NT2/D1 (cell line): ENCODE data around the gene CELSR2.

Experiments
- DNase-seq: peaks from one replicate; pipeline ENCODE4 v3.0.0-alpha.2; 2011; ENCODE audit warnings: low read depth, low spot score
- H3K27me3 ChIP-seq: 2 replicates; pipeline ENCODE4 v1.6.0; 2011; ENCODE audit warnings: mild to moderate bottlenecking; ENCODE audit not compliant: insufficient read length, insufficient read depth
- H3K36me3 ChIP-seq: 2 replicates; pipeline ENCODE4 v1.6.1; 2011; ENCODE audit warnings: mild to moderate bottlenecking, low read length, mixed read lengths; ENCODE audit not compliant: insufficient read depth, insufficient read length
- H3K4me1 ChIP-seq: 2 replicates; pipeline ENCODE4 v1.5.1; 2011; ENCODE audit not compliant: insufficient read depth, insufficient read length
- H3K4me3 ChIP-seq: 2 replicates; pipeline ENCODE4 v1.5.1; 2011; ENCODE audit warnings: low read depth; ENCODE audit not compliant: insufficient read length
- H3K9ac ChIP-seq: 2 replicates; pipeline ENCODE4 v1.6.0; 2011; ENCODE audit warnings: low read depth; ENCODE audit not compliant: insufficient read length
- H3K9me3 ChIP-seq: 2 replicates; pipeline ENCODE4 v1.5.1; 2011; ENCODE audit warnings: mild to moderate bottlenecking, low read length; ENCODE audit not compliant: insufficient read depth
- SUZ12 ChIP-seq: IDR thresholded peaks from 2 replicates; pipeline ENCODE4 v1.6.1; 2011; ENCODE audit not compliant: insufficient read length, insufficient read depth; ENCODE audit errors: extremely low read depth
- YY1 ChIP-seq: IDR thresholded peaks from 2 replicates; pipeline ENCODE4 v1.6.1; 2011; ENCODE audit not compliant: insufficient read length, insufficient read depth
- ZNF274 ChIP-seq: IDR thresholded peaks from 2 replicates; pipeline ENCODE4 v1.6.1; 2011; ENCODE audit warnings: mild to moderate bottlenecking, low read depth, low read length

The CELSR2 gene

GRCh38 chr1:109274533-109275476, 25.5 kb downstream of the CELSR2 start:
- Histone ChIP-seq H3K27me3 (no peaks in the 10 kb centered on the region), H3K4me3 (peak overlapping the region; percentile 5), H3K36me3 (peaks cover 62% of the 10 kb centered on the region), H3K9ac (peak overlapping the region; percentile 62), H3K4me1 (peaks cover 24% of the 10 kb centered on the region), H3K9me3 (no peaks in the 10 kb centered on the region)
- no peak for TF ChIP-seq SUZ12
- no peak for TF ChIP-seq YY1
- no peak for TF ChIP-seq ZNF274
- no peak for DNase-seq

GRCh38 chr1:109275706-109276345, 26.5 kb downstream of the CELSR2 start:
- TF ChIP-seq YY1 (no peak), SUZ12 (no peak), ZNF274 (no peak)
- Histone ChIP-seq H3K4me3 (no peak overlapping the region), H3K9ac (peak overlapping the region; percentile 61), H3K27me3 (no peaks in the 10 kb centered on the region), H3K9me3 (no peaks in the 10 kb centered on the region), H3K4me1 (peaks cover 24% of the 10 kb centered on the region), H3K36me3 (peaks cover 62% of the 10 kb centered on the region)
- DNase-seq: no peak

- Histone ChIP-seq H3K27me3 (no peaks in the 10 kb centered on the region), H3K4me1 (peaks cover 31% of the 10 kb centered on the region), H3K36me3 (peaks cover 54% of the 10 kb centered on the region), H3K9ac (no peak overlapping the region), H3K9me3 (no peaks in the 10 kb centered on the region), H3K4me3 (no peak overlapping the region)
- peak; percentile 57 for DNase-seq
- TF ChIP-seq YY1 (no peak), ZNF274 (no peak), SUZ12 (no peak)
Observed at GRCh38 chr1:109277434-109278204, 28.3 kb downstream of the CELSR2 start.

GRCh38 chr1:109279615-109280278, 30.4 kb downstream of the CELSR2 start:
- Histone ChIP-seq H3K9me3 (no peaks in the 10 kb centered on the region), H3K36me3 (peaks cover 44% of the 10 kb centered on the region), H3K4me3 (no peak overlapping the region), H3K27me3 (no peaks in the 10 kb centered on the region), H3K4me1 (peaks cover 19% of the 10 kb centered on the region), H3K9ac (no peak overlapping the region)
- no peak for DNase-seq
- TF ChIP-seq YY1 (no peak), SUZ12 (no peak), ZNF274 (no peak)

- Histone ChIP-seq H3K9me3 (no peaks in the 10 kb centered on the region), H3K4me1 (peaks cover 13% of the 10 kb centered on the region), H3K4me3 (no peak overlapping the region), H3K9ac (no peak overlapping the region), H3K36me3 (peaks cover 44% of the 10 kb centered on the region), H3K27me3 (no peaks in the 10 kb centered on the region)
- TF ChIP-seq SUZ12 (no peak), ZNF274 (no peak), YY1 (no peak)
- no peak for DNase-seq
Observed at GRCh38 chr1:109280862-109281261, 31.5 kb downstream of the CELSR2 start.

GRCh38 chr1:109281680-109282496, 32.5 kb downstream of the CELSR2 start:
- Histone ChIP-seq H3K9ac (peak overlapping the region; percentile 69), H3K36me3 (peaks cover 44% of the 10 kb centered on the region), H3K9me3 (no peaks in the 10 kb centered on the region), H3K4me1 (peaks cover 13% of the 10 kb centered on the region), H3K4me3 (peak overlapping the region; percentile 83), H3K27me3 (no peaks in the 10 kb centered on the region)
- TF ChIP-seq SUZ12: no peak
- TF ChIP-seq YY1: no peak
- TF ChIP-seq ZNF274: no peak
- DNase-seq: no peak
